HG02678 (cell line): Measurements from ENCODE around the gene GMEB1.
"Not testable (repeated sequence)": the region's sequence is repeated elsewhere in the genome, so short reads cannot be mapped to it uniquely, and the experiment has no call there.

Experiments
- ATAC-seq: cut with Tn5 transposase; IDR thresholded peaks from one replicate; pipeline ENCODE4 v1.9.1; 2021; ENCODE audit warnings: mild to moderate bottlenecking, moderate library complexity; ENCODE audit not compliant: unreplicated experiment

The GMEB1 gene

DNA sequence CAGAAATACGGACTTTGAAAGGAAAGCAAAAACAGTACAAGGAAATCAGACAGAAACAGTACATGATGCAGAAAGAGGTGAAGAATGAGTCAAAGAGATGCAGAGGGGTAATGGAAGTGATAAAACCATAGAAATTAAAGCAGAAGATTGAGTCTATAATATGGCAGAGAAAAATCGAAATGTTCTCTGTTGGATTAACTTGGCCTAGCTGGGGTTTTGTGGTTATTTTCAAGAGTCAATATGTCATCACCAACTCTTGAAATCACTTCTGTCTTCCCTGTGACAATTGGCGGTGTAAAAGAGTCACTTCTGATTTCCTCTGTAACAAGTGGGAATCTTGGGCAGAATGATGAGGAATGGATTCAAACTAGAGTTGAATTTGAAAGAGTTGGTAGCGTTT is 75.6 kb downstream of the GMEB1 start:
- no peak for ATAC-seq

DNA sequence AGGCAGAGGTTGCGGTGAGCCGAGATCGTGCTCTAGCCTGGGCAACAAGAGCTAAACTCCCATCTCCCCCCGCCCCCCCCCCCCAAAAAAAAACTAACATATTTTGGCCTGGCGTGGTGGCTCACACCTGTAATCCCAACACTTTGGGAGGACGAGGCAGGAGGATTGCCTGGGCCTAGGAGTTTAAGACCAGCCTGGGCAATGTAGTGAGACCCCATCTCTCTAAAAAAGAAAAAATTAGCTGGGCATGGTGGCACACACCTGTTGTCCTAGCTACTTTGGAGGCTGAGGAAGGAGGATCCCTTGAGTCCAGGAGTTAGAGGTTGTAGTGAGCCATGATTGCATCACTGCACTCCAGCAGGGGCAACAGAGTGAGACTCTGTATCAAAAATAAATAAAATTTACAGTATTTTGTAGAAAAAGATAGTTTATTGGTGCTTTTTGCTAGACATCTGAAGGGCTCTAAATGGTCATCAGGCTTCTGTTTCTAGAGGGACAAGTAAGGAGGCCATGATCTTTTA is 77.1 kb downstream of the GMEB1 start:
- no peak for ATAC-seq

DNA sequence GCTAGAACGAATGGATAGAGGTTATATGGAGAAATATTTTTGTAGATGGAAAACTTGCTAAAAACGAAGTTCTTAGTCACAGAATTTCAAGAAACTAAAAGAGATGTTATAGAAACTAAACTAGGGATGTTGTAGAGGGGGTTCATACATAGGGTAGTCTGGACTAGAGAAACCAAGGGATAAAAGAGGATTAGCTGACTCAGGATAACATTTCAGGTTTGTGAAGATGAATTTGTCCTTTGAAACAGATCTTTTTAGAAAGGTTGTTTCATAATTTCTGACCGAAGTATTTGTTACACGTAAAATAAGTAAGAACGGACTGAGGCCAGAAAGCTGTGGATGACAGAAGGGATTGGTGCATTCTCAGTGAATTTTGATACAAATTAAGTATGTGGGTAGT is 81.7 kb downstream of the GMEB1 start:
- no peak for ATAC-seq

DNA sequence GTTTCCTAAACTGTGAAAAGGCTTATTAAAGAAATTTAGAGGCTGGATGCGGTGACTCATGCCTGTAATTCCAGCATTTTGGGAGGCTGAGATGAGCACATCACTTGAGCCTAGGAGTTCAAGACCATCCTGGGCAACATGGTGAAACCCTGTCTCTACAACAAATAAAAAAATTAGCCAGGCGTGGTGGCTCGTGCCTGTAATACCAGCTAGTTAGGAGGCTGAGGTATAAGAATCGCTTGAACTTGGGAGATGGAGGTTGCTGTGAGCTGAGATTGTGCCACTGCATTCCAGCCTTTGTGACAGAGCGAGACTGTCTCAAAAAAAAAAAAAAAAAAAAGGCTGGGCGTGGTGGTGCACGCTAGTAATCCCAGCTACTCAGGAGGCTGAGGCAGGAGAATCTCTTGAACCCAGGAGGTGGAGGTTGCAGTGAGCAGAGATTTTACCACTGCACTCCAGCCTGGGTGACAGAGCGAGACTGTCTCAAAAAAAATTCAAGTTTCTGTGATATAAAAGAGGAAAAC is 82.2 kb downstream of the GMEB1 start:
- ATAC-seq: not testable (repeated sequence)

DNA sequence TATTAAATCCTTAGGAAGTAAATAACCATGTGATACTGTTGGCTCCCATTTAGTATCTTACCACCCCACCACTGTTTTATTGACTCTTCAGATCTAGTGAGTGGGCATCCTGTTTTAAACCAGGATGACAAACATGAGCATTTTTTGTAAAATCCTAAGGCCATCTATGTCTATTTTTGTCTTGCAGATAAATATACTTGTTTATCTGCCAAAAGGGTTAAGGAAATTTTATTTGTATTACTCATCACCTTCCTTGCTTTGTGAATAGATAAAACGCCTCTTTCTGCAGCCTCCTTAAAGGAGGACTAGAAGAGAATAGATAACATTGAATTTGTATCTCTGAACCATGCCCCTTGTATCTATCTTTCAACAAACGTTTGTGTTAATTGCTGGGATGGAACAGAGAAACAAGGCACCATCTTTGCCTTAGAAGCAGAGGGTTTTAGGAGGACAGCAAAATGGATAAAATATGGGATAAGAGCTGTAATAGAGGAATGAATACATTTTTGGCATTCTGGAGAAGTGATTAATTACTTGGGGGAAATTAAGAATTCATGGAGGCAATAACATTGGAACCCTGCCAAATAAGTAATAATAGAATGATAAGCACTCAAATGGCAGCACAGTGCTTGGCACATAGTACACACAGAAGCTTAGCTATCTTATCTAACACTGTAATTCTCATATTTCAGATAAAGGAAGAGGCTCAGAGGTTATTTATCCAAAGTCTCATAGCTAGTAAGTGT is 82.9 kb downstream of the GMEB1 start:
- ATAC-seq: no peak

DNA sequence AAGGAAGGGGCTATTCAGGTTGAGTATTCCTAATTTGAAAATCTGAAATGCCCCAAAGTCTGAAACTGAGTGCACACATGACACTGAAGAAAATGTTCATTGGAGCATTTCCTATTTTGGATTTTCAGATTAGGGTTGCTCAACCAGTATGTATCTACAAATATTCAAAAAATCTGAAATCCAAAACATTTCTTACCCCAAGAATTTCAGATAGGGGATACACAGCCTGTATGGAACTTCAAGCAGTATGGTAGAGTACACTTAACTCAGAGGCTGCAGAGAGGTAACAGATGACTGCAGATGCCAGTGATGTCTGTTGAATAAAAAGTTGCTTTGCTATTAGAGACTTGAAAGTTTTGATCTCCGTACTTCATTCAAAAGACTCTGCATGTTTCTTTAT is 87.1 kb downstream of the GMEB1 start:
- no peak for ATAC-seq

DNA sequence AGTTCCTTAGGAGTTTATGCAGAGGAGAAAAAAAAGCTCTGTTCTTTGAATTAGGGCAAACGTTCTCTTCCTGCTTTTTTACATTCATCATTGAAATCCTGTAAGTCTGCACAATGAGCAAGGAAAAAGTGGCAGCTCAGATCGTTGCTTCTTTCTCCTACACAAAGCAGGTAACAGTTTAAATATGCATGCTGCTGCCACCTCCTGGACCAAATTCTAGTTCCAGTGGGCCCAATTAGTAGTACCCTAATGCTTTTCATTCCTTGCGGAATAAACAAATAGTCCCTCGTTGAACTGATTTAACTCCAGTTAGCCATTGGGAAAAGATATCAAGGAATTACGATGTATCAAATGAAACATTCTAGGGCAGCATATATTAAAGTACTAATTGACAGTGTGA is 88.3 kb downstream of the GMEB1 start:
- ATAC-seq: no peak

DNA sequence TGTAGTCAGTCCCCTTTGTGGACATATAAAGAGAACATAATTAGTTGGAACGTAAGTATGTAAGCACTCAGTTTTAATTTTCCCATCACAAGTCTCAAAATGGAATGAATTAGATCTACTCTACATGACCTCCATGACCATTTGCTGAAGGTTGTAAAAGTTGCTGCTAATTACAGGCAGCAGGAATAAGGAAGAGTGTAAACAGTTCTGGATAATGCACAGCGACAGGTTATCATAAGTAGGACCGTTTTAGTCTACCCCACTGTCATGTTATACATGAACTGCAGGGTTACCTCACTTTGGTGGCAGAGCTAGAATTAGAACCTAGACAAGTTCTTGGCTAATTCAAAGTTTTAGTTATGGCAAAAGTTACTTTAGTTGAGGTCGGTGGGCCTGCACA is 89.8 kb downstream of the GMEB1 start:
- ATAC-seq: no peak

DNA sequence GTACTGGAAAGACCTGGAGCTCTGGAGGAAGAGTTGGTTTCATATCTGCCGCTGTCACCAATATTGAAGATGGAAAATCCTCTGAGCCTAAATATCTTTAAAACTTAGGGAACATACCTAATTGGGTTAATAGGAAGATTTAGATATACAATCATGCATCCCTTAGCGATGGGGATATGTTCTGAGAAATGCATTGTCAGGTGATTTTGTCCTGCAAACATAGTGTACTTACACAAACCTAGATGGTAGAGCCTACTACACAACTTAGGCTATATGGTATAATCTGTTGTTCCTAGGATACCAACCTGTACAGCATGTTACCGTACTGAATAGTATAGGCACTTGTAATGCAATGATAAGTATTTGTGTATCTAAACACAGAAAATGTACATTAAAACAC is 90.7 kb downstream of the GMEB1 start:
- no peak for ATAC-seq

DNA sequence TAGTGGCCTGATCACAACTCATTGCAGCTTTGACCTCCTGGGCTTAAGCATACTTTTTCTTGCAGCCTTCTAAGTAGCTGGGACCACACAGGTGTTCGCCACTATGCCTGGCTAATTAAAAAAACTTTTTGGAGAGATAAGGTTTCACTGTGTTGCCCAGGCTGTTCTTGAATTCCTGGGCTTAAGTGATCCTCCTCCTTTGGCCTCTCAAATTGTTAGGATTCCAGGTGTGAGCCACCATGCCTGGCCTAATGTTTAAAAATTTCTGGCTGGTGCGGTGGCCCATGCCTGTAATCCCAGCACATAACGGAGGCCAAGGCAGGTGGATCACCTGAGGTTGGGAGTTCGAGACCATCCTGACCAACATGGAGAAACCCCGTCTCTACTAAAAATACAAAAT is 92.6 kb downstream of the GMEB1 start:
- ATAC-seq: no peak

DNA sequence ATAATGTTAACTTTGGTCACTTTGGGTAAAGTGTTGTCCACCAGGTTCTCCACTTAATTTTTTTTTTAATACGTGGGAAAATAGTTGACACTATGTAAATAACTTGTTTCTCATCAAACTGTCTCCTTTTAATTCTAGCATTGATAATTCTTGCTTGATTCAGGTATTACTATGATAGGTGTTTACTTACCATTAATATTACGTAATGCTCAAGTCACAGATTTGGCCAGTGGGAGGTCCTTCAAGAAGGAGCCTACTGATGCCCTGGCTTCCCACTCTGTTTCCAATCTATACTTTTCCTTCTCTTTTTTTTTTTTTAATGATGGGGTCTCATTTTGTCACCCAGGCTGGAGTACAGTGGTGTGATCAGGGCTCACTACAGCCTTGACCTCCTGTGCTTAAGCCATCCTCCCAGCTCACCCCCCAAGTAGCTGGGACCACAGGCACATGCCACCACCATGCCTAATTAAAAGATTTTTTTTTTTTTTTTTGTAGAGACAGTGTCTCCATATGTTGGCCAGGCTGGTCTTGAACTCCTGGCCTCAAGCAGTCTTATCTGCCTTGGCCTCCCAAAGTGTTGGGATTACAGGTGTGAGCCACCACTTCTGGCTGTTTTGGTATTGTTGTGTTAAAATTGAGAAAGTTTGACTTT is 98.1 kb downstream of the GMEB1 start:
- no peak for ATAC-seq
